GM12801 (cell line): Measurements from ENCODE around the gene MFNG.

Experiments used
- CTCF ChIP-seq: IDR thresholded peaks from one replicate; pipeline ENCODE4 v1.5.1; 2011; ENCODE audit warnings: control low read depth; ENCODE audit not compliant: insufficient read length; ENCODE audit errors: extremely low read depth

MFNG gene

GRCh38 chr22:37508431-37508992 lies 22.3 kb upstream of the MFNG start:
- TF ChIP-seq CTCF: no peak

- no peak for TF ChIP-seq CTCF
Measured at GRCh38 chr22:37507731-37508130, 21.5 kb upstream of the MFNG start.

GRCh38 chr22:37505989-37506388 lies 19.8 kb upstream of the MFNG start:
- no peak for TF ChIP-seq CTCF

- TF ChIP-seq CTCF: no peak
Measured at GRCh38 chr22:37505565-37505964, 19.4 kb upstream of the MFNG start.

GRCh38 chr22:37504964-37505363 lies 18.8 kb upstream of the MFNG start:
- no peak for TF ChIP-seq CTCF

GRCh38 chr22:37503850-37504249 lies 17.7 kb upstream of the MFNG start:
- no peak for TF ChIP-seq CTCF

GRCh38 chr22:37503183-37503683 lies 17.0 kb upstream of the MFNG start:
- TF ChIP-seq CTCF: no peak
